NCI-H146 treated with DMSO at 0.1 percent for 48 hours (cell line): ENCODE results near the gene PTGR3.

ENCODE experiments used
- DNase-seq: peaks from one replicate; lab custom pipeline; 2025; ENCODE audit not compliant: unreplicated experiment; lab: John Stamatoyannopoulos, UW

The PTGR3 gene

GRCh38 chr18:75235896-75236295, 27.0 kb upstream of the PTGR3 start:
- no peak for DNase-seq

DNA sequence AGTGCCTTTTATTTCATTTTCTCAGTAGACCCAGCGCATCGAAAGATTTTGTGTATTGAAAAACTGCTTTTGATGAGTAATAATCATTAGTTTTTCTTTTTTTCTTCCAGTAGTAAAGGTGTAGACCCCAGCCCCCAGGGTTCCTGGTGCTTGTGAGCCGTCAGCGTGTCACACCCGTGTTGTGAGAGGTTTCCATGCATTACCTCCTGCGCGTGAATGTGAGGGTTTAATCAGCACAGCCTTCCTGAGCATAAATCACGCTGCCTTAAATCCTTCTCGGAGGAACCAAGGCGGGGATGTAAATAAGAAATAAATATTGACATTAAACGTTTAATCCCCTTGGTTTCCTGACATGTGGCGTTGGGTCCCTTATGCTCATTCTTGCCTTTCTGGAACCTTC, 26.0 kb upstream of the PTGR3 start:
- no peak for DNase-seq

- no peak for DNase-seq
Observed at GRCh38 chr18:75231053-75231406, 22.1 kb upstream of the PTGR3 start.

DNA sequence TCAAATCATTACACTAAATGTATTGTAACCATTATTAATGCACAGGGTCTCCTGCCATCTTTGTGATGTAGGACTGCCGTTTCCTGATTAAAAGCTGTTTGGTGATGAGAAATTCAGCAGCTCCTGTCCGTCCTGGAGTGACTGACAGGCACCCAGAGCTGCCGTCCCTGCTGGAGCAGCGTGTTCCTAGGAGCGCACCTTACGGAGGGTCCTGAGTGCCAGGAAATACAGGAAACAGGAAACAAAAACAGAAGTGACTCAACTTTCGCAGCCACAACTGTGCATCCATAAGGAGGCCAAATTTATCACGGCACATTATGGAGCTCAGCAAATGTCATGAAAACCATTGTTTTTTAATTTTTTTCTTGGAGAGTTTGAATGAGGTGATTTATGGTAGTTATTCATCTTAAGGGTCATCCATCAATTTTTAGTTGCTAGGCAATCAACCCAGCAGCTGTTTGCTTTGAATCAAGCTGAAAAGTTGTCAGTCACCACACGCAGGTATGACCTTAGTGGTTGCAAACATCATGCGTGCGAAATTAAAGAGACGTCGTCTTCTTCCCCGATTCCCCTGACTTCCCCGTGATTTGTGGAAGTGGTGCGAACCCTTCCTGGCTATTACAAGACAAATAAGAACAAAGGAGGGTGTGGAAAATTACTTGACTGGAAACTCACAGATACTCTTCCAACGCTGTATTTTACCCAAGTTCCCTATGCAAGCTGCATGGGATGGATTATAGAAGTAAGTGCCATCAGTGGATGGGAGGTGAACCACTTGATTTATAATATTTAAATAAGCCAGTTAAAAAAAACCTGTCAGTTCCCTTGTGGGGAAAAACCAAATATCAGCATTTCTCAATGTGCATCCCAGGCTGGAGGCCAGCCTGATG, 21.5 kb upstream of the PTGR3 start:
- no peak for DNase-seq

DNA sequence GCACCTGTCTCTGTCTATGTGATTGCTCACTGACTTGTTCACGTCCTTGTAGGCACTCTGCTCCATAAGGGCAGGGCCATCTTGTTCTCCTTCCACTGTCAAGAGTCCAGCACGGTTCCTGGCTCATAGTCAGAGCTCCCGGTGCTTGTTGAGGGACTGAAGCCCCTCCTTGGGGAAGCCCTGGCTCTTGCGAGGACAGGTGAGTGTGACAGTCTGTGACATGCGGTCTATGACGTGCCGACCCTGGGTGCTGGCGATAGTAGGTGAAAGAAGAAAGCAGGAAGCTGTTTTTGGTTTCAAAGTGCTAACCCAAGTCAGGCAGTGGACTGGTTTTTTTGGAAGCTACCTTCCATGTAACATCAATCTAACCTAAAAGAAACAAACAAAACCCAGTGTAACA, 20.5 kb upstream of the PTGR3 start:
- DNase-seq: no peak

GRCh38 chr18:75228967-75229366, 20.0 kb upstream of the PTGR3 start:
- no peak for DNase-seq

GRCh38 chr18:75227535-75228296, 18.8 kb upstream of the PTGR3 start:
- no peak for DNase-seq

GRCh38 chr18:75226956-75227316, 18.0 kb upstream of the PTGR3 start:
- no peak for DNase-seq

DNA sequence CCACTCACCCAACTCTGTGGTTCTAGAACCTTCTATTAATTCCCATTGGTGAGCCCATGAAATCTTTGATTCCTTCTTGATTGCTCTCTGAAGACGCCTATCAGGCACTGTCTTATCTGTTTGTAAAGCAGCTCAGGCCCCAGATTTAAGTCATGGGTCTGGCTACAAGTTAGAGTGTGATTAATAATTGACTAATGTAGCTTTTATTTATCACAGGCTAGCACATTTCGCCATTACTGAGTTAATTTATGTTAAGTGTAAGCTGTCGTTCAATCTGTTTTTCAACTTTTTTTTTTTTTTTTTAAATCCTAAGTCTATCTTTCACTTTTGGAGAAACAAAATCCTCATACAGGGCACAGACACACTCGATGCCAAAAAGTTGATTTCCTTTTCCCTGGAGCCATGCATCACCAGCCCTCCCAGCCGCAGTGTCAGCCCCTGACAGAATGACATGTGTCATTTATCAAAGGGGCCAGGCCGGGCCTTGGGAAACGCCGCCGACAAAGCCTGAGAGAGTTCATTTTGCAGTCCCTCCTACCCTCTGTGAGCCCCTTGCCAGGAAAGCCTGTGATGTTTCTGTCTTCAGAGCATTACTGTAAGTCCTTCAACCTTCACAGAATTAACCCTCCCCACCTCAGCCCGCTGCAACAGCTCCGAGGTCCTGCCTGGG, 17.5 kb upstream of the PTGR3 start:
- DNase-seq: no peak

DNA sequence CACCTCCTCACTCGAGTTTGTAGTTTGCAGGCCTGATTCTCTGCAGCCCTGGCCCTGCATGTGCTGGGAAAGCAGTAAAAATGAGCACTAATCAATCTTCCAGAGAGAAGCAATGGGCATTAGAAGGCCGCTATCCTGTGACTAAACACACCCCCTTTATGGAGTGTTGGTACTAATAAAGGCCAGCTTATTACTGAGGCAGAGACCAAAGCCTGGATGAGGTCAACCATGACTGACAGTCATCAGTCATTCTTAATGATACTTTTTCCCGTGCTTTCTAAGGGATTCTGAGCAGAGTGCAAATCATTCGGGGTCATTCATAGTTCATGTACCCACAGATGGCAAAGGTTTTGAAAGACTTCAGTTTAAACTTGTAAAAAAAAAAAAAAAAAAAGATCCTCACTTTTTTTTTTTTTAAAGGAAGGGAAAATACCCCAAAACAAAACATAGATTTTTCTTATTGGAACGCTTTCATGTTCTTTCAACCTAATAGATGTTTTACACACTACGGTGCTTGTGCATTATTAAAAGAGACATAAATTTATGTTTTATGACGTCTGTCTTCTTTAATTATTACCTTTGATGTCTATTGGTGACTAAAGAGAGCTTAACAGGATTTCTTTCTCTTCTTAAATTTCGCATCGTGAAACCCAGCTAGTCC, 14.9 kb upstream of the PTGR3 start:
- no peak for DNase-seq

DNA sequence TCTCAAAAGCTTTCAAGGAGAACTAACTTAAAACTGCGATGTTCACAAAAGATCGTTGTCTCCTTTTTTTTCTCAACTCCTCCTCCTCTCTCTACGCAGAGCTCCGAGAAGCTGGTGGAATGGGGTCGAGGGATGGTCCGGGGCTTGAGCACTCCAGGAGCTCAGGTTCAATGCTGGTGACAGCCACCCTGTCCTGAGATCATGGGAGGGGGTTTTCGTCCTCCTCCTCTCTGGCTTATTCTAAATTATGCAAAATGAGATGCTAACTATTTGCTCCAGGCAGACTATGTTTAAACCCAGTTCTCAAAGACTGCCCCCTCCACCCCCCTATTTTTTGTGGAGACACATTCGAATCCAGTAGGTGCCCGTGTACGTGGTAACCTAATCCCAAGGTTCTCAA, 13.5 kb upstream of the PTGR3 start:
- DNase-seq: no peak

- DNase-seq: no peak
Observed at GRCh38 chr18:75221897-75222296, 13.0 kb upstream of the PTGR3 start.

DNA sequence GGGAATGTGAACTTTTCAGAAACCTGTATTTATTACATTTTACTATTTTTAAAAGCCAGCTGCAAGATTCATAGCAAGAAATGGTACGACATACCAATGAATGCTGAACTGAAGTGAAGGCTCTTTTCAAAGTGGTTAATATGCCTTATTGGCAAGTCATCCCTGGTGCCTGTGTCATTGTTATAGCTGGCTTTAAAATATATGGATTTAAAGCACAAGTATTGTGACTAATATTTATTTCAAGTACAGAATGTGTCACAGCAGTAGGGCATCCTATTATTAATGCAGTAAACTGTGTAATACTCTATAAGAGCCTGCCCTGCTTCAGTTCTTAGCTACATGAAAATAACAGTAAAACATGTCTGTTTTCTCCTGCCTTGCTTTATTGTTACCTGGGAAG, 12.5 kb upstream of the PTGR3 start:
- no peak for DNase-seq

DNA sequence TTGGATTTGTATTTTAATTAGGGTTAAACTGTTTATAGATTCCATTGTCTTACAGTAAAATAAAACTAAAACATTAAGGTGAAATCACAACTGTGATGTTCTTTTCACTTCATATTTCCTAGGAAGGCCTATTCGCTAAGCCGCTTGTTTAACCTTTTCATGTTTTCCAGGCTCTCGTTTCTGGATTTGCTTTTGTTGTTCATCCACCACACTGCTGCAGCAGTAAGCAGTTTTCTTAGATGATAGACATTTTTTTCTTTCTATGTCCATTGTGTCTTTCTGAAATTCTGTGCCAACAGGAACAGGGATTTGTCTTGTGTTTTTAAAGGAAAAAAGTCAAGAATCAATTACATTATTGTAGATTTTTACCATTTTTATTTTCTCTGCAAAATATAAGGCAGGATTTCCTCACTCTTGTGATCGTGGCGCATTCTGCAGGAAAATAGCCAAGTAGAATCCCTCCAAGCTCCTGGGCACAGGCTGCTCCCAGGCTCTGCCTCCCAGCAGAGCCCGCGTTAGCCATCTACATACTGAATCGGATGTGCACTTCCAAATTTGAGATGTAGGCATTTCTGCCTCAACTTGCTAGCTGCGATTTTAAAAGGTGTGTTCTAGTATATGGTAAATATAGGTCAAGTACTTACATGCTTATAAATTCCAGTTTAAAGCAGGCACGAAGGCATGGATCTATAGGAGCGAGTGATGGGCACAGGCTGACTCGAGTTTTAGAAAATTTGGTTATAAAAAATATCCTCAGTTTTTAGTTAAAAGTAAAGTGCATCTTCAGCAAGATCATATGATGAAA, 11.8 kb upstream of the PTGR3 start:
- no peak for DNase-seq

DNA sequence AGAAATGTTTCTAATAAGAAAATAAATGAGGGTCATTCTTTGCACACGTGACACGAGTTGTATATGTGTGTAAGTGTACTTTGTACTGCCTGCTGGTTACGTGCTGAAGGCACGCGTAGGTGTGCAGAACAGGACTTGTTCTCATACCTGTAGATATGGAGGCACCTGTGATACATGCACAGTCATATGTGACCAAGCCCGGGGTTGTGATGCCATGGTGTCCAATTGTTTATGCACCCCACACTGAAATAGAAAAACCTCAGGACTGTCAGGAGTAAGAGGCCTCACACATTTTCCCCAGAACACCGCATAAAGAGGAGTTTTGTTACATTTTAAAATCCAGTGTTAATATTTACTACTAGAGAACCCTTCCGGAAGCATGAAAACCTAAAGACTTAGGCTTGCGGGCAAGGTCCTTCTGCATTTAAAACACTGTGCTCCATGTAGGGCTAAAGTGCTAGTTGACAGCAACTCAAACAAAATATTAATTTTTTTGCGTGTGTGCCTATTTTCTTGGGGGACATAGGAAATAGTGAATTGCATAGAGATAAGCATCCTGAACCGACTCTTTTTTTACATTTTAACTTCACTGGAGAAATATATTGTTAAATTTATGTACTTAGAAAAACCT, 10.9 kb upstream of the PTGR3 start:
- no peak for DNase-seq

- peak; percentile 52 for DNase-seq
Observed at GRCh38 chr18:75218065-75218923, 9.4 kb upstream of the PTGR3 start.

DNA sequence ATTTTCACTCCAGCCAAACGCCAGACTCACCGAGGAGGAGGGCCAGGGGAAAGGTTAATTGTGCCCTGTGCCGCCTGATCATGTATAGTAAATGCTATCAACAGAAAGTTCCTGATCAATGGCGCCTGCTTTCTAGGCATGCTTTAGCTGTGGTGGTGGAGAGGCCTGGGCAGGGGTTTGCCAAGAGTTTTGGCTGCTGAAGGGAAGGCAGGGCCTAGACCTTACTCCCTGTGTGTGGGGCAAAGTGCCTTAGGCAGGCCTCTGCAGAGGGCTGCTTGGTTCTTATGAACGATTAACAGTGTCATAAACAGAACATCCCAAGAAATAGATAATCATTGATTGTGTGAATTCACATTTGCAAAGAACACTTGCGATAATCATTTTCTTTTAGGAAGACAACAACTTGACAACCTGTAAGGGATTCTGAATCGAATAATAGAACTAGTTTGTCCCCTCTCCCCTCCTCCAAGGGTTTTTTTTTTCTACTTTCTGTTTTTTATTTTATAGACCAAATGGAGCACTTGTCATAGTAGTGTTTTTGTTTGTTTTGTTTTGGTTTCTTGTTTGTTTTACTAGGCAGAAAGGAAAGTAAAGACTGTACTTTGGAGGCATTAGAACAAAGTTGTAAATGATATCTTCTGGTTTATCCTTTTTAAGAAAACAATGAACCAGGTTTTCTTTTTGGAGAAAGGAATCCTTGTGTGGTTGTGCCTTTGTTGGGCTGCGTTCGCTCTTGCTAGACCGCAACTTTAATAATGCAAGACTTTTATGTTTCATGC, 8.2 kb upstream of the PTGR3 start:
- no peak for DNase-seq

DNA sequence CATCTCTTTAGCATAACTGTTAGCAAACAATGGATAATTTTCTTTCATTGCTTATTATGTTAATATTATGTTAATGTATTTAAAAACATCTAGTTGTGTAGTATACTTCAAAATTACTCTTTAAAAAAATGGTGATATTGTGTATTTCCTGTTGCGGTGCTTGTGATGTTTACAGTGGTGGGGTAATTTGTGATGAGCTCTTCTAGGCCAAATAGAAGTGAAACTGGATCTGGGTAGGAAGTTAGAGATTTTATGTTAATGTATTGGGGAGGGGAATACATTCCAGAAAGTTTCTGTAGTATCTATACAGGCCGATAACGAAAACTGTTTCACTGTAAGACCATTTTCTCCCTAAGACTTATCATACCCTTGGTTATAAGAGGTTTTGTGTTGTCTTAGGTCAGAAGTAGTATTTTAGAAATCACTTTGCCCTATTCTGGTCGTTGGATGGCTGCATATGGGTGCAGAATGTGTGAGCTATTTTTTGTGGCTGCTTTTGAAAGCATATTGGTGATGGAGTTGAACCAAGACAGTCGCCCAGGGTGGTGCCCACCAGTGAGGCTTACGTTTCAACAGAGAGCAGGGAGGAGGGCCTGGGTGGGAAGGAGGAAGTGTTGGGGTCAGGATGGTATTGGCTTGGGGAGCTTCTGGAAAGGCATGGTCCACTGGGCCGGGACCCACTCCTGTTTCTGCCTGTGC, 7.4 kb upstream of the PTGR3 start:
- peak; percentile 18 for DNase-seq
